K562 (cell line): Measurements from ENCODE around the gene CELA3B. TPM values are rescaled to one million over a fixed set of nuclear protein-coding genes. Genes with fewer than 3 reads are reported as not detected.
"Not testable (repeated sequence)": the region's sequence is repeated elsewhere in the genome, so short reads cannot be mapped to it uniquely, and the experiment has no call there.

Experiments
- ATAC-seq: fragments of 200-7000 bp; cut with Tn5 transposase; 3 replicates; pipeline ENCODE4 v1.9.1; 2020; ENCODE audit warnings: moderate library complexity
- BruUV-seq: library from RNA; stranded (reverse); fragments of 400-500 nt; replicated peaks from 2 replicates; lab custom pipeline; 2021; lab: Mats Ljungman, UMichigan
- CTCF ChIA-PET: fragments of 300-600 bp; formaldehyde crosslinking; extraction: SDS; loops from one replicate; lab custom pipeline; 2021; ENCODE audit warnings: low intra/inter-chr PET ratio; lab: Yijun Ruan, JAX
- POLR2A ChIA-PET: fragments of 300-600, 350-650 bp; sonication (Branson Sonifier 250); formaldehyde crosslinking; extraction: SDS; loops from one replicate; lab custom pipeline; 2021; ENCODE audit warnings: antibody characterized with exemption, inconsistent platforms; lab: Yijun Ruan, JAX
- DNase-seq, 4 experiments: peaks; one replicate each; pipeline versions ENCODE4 v3.0.0 to v3.0.0-alpha.2; 2011 to 2018; ENCODE audit warnings: low spot score in 3 of 4, mixed read lengths in 3 of 4; ENCODE audit errors: extremely low read depth in 1 of 4
- FAIRE-seq: peaks from 2 replicates; lab custom pipeline; 2011; peaks lifted over from hg19 to GRCh38; lab: Jason Lieb, UNC
- H2AFZ ChIP-seq: 2 replicates; pipeline ENCODE4 v1.6.0; 2011; ENCODE audit warnings: low read depth, low read length, control low read depth, inconsistent platforms
- H3K27ac ChIP-seq: fragments of 200-600 bp; 3 replicates; pipeline ENCODE4 v1.8.0; 2011; ENCODE audit warnings: low read depth, mild to moderate bottlenecking, control low read depth, inconsistent platforms, low read length, moderate library complexity, mixed read lengths; ENCODE audit errors: extremely low read depth
- H3K27me3 ChIP-seq, 2 experiments: fragments of 300-600 bp in 1 of 2; 2 replicates in 1 of 2; 3 replicates in 1 of 2; pipeline versions ENCODE4 v1.6.0 to v1.8.0; 2011; ENCODE audit warnings: inconsistent platforms in 2 of 2, low read length in 2 of 2, mild to moderate bottlenecking in 1 of 2, mixed read lengths in 1 of 2, moderate library complexity in 1 of 2; ENCODE audit not compliant: control insufficient read depth in 2 of 2, insufficient read depth in 2 of 2
- H3K36me3 ChIP-seq: fragments of 300-600 bp; 3 replicates; pipeline ENCODE4 v1.8.0; 2011; ENCODE audit warnings: mild to moderate bottlenecking, low read length, inconsistent platforms; ENCODE audit not compliant: control insufficient read depth, insufficient read depth
- H3K4me1 ChIP-seq, 2 experiments: fragments of 200-600 bp in 1 of 2; replicated peaks in 1 of 2; 2 replicates in 1 of 2; 3 replicates in 1 of 2; pipeline versions ENCODE4 v1.5.1 to v1.8.0; 2011; ENCODE audit warnings: inconsistent platforms in 2 of 2, low read length in 2 of 2, mild to moderate bottlenecking in 1 of 2, mixed read lengths in 1 of 2, moderate library complexity in 1 of 2; ENCODE audit not compliant: control insufficient read depth in 2 of 2, insufficient read depth in 2 of 2
- H3K4me2 ChIP-seq: 2 replicates; pipeline ENCODE4 v1.6.1; 2011; ENCODE audit warnings: low read length, control low read depth, inconsistent platforms, mixed read lengths; ENCODE audit not compliant: insufficient read depth
- H3K4me3 ChIP-seq: fragments of 200-600 bp; sonication (generic), shearing (Covaris generic); 2 replicates; pipeline ENCODE4 v1.5.1; 2016; ENCODE audit warnings: control low read depth, inconsistent platforms
- H3K79me2 ChIP-seq: fragments of 200-600 bp; 3 replicates; pipeline ENCODE4 v1.8.0; 2011; ENCODE audit warnings: low read length, inconsistent platforms; ENCODE audit not compliant: control insufficient read depth, insufficient read depth
- H3K9ac ChIP-seq, 2 experiments: 2 replicates each; pipeline versions ENCODE4 v1.6.0 to v1.6.1; 2011; ENCODE audit warnings: low read depth in 2 of 2, low read length in 2 of 2, control low read depth in 1 of 2, inconsistent platforms in 1 of 2, mild to moderate bottlenecking in 1 of 2, mixed read lengths in 1 of 2; ENCODE audit not compliant: insufficient read depth in 1 of 2
- H3K9me1 ChIP-seq: one replicate; pipeline ENCODE4 v1.6.0; 2011; ENCODE audit warnings: inconsistent platforms, mild to moderate bottlenecking, low read length, moderate library complexity; ENCODE audit not compliant: control insufficient read depth, insufficient read depth
- H3K9me3 ChIP-seq: replicated peaks from 2 replicates; pipeline ENCODE4 v1.5.1; 2011; ENCODE audit warnings: low read depth, low read length, inconsistent platforms; ENCODE audit not compliant: control insufficient read depth, insufficient read depth
- H4K20me1 ChIP-seq: replicated peaks from 2 replicates; pipeline ENCODE4 v1.6.1; 2011; ENCODE audit warnings: low read length, inconsistent platforms, mixed read lengths; ENCODE audit not compliant: control insufficient read depth, insufficient read depth
- FOXJ2 ChIP-seq: fragments of 200-800 bp; sonication (Bioruptor generic); IDR thresholded peaks from 2 replicates; pipeline ENCODE4 v1.6.1; 2016; ENCODE audit warnings: missing genetic modification characterization, missing compliant biosample characterization
- GABPB1 ChIP-seq: sonication (generic); formaldehyde crosslinking; IDR thresholded peaks from 2 replicates; pipeline ENCODE4 v1.8.0; 2022; ENCODE audit warnings: mild to moderate bottlenecking, missing genetic modification reagents
- PRMT5 ChIP-seq: sonication (generic); formaldehyde crosslinking; IDR thresholded peaks from 2 replicates; pipeline ENCODE4 v1.5.0; 2020; ENCODE audit warnings: missing genetic modification reagents
- RBM39 ChIP-seq: fragments of 200-400 bp; formaldehyde crosslinking; optimal IDR thresholded peaks from 2 replicates; pipeline ENCODE3; 2018; ENCODE audit warnings: low read depth, low read length
- TARDBP ChIP-seq: fragments of 450-650 bp; IDR thresholded peaks from 2 replicates; pipeline ENCODE4 v1.6.1; 2016
- TOE1 ChIP-seq, 2 experiments: fragments of 450-650 bp in 1 of 2; sonication (generic) in 1 of 2; formaldehyde crosslinking in 1 of 2; IDR thresholded peaks; 2 replicates each; pipeline versions ENCODE4 v1.7.1 to v1.8.0; 2016 to 2022; ENCODE audit warnings: borderline replicate concordance in 2 of 2, mild to moderate bottlenecking in 2 of 2, antibody characterized with exemption in 1 of 2, inconsistent platforms in 1 of 2, low read depth in 1 of 2, missing genetic modification reagents in 1 of 2, moderate library complexity in 1 of 2
- TSC22D4 ChIP-seq: fragments of 450-650 bp; IDR thresholded peaks from 2 replicates; pipeline ENCODE4 v1.6.1; 2016; ENCODE audit warnings: missing genetic modification characterization, missing biosample characterization, control low read depth
- ZNF57 ChIP-seq: fragments of 450-650 bp; formaldehyde crosslinking; IDR thresholded peaks from 2 replicates; pipeline ENCODE4 v1.4.0; 2020; ENCODE audit warnings: mild to moderate bottlenecking, moderate library complexity
- ZNF780A ChIP-seq: fragments of 250-450 bp; sonication (Bioruptor Pico); IDR thresholded peaks from 2 replicates; pipeline ENCODE4 v1.5.0; 2021; ENCODE audit warnings: mild to moderate bottlenecking
- ZZZ3 ChIP-seq: fragments of 450-650 bp; IDR thresholded peaks from 2 replicates; pipeline ENCODE4 v1.6.1; 2016; ENCODE audit warnings: antibody characterized with exemption, mild to moderate bottlenecking, moderate library complexity
- WGBS: fragments of 100-300 bp; shearing (Covaris generic); methylation state at CpG from one replicate; pipeline ENCODE4 v1.1.6; 2016; ENCODE audit warnings: low coverage, mixed read lengths; ENCODE audit not compliant: insufficient coverage; ENCODE audit errors: missing lambda C conversion rate; 5-methylcytosine and 5-hydroxymethylcytosine counted together
- in situ Hi-C: fragments of 300-500 bp; cut with MboI; formaldehyde crosslinking; loops from 4 replicates; pipeline ENCODE4 v1.15.0; 2018; ENCODE audit warnings: inconsistent platforms, mixed read lengths
- intact Hi-C: fragments of 100-400 bp; cut with micrococcal nuclease; formaldehyde crosslinking; loops from 2 replicates; pipeline ENCODE4 v1.14.2; 2022
- polyA plus RNA-seq, 8 experiments: library from polyadenylated mRNA; depleted of rRNA in 4 of 8; stranded (reverse) in 5 of 8; unstranded in 3 of 8; fragments of >200 nt; fragmentation: Nextera tagmentation in 2 of 8; fragmentation: Illumina TruSeq in 1 of 8; extraction: Ambion mirVana in 2 of 8; extraction: Trizol in 1 of 8; gene quantifications; 2 replicates each; pipeline versions ENCODE4 v1.2.1 to v1.2.3, GENCODE V29; 2011 to 2014; ENCODE audit warnings: inconsistent platforms in 1 of 8, missing spikeins in 1 of 8
- total RNA-seq, 7 experiments: library from RNA; depleted of rRNA in 6 of 7; stranded (reverse); fragments of >200 nt in 6 of 7; fragmentation: Illumina TruSeq in 2 of 7; extraction: Trizol in 2 of 7; gene quantifications; 2 replicates each; pipeline versions ENCODE4 v1.2.1 to v1.2.3, GENCODE V29; 2011 to 2021; ENCODE audit warnings: low replicate concordance in 1 of 7
- TF ChIP-seq, protein P1 (sequence below): fragments of 450-650 bp; IDR thresholded peaks from 2 replicates; pipeline ENCODE4 v1.6.1; 2017; ENCODE audit warnings: antibody characterized with exemption, mild to moderate bottlenecking
- TF ChIP-seq, protein P2 (sequence below): fragments of 250-450 bp; sonication (Bioruptor Pico); IDR thresholded peaks from 2 replicates; pipeline ENCODE4 v1.8.0; 2022; ENCODE audit warnings: inconsistent platforms, mild to moderate bottlenecking, moderate library complexity, borderline replicate concordance
- TF ChIP-seq, protein P3 (sequence below): sonication (generic); formaldehyde crosslinking; IDR thresholded peaks from 2 replicates; pipeline ENCODE4 v1.8.0; 2022; ENCODE audit warnings: missing genetic modification reagents, mild to moderate bottlenecking, borderline replicate concordance

The CELA3B gene
- total and polyA plus RNA-seq, 9 of the 15 experiments (the other 6 are each of a cell fraction or from before 2014, with no cell fraction given), result 3.1 TPM; not detected in 8

DNA sequence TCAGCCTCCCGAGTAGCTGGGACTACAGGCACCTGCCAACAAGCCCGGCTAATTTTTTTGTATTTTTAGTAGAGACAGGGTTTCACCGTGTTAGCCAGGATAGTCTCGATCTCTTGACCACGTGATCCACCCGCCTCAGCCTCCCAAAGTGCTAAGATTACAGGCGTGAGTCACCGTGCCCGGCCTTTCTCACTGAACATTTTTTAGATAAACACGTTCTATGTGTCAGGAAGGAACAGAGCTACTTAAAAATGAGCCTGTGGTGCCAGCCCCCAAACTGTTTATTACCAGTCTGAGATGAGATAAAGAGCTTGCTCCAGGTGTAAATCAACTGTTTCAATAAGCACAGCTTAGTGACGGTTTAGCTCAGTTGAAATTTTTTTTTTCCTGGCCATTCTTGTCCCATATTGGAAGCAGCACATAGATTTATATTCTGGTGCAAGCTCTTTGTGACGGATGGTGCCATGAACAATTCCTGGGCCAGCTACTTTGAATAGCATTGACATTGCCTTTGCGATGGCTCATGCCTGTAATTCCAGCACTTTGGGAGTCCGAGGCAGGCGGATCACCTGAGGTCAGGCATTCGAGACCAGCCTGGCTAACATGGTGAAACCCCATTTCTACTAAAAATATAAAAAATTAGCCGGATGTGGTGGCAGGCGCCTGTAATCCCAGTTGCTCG, 33.7 kb upstream of the CELA3B start (continued):
- TF ChIP-seq, protein P1, sequence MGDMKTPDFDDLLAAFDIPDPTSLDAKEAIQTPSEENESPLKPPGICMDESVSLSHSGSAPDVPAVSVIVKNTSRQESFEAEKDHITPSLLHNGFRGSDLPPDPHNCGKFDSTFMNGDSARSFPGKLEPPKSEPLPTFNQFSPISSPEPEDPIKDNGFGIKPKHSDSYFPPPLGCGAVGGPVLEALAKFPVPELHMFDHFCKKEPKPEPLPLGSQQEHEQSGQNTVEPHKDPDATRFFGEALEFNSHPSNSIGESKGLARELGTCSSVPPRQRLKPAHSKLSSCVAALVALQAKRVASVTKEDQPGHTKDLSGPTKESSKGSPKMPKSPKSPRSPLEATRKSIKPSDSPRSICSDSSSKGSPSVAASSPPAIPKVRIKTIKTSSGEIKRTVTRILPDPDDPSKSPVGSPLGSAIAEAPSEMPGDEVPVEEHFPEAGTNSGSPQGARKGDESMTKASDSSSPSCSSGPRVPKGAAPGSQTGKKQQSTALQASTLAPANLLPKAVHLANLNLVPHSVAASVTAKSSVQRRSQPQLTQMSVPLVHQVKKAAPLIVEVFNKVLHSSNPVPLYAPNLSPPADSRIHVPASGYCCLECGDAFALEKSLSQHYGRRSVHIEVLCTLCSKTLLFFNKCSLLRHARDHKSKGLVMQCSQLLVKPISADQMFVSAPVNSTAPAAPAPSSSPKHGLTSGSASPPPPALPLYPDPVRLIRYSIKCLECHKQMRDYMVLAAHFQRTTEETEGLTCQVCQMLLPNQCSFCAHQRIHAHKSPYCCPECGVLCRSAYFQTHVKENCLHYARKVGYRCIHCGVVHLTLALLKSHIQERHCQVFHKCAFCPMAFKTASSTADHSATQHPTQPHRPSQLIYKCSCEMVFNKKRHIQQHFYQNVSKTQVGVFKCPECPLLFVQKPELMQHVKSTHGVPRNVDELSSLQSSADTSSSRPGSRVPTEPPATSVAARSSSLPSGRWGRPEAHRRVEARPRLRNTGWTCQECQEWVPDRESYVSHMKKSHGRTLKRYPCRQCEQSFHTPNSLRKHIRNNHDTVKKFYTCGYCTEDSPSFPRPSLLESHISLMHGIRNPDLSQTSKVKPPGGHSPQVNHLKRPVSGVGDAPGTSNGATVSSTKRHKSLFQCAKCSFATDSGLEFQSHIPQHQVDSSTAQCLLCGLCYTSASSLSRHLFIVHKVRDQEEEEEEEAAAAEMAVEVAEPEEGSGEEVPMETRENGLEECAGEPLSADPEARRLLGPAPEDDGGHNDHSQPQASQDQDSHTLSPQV, result peak; percentile 85
- TF ChIP-seq TOE1 (IDR thresholded peaks at IDR 0.05; ENCODE audit: borderline replicate concordance), result peak; percentile 98
- not testable (repeated sequence) for TF ChIP-seq TOE1 (CRISPR knock-in tag; IDR thresholded peaks at IDR 0.05; ENCODE audit: borderline replicate concordance, low read depth)

DNA sequence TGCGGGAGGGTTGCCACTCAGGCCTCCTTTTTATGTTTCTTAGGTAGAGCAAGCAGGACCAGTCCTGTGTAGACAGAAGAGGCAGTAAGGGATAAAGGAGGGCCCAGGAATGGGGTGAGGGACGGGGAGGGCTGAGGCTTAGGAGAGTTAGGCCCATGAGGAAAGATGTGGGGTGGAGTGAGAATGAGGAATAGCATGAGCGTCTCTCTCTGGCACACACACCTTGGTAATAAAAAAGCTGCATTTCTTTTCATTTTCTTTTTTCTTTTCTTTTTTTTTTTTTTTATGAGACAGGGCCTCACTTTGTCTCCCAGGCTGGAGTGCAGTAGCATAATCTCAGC, 32.1 kb upstream of the CELA3B start:
- in situ Hi-C loops, result no loop called here
- Histone ChIP-seq H3K9me3 (no peaks in the 10 kb centered on the region), H3K27me3 (no peaks in the 10 kb centered on the region), H3K4me3 (no peak overlapping the region), H3K9ac (no peak overlapping the region), H3K9me1 (no peaks in the 10 kb centered on the region), H3K79me2 (no peaks in the 10 kb centered on the region), H3K36me3 (no peaks in the 10 kb centered on the region), H4K20me1 (no peaks in the 10 kb centered on the region), H2AFZ (no peak overlapping the region), H3K4me2 (no peak overlapping the region), H3K27ac (no peak overlapping the region), H3K4me1 (peaks cover 28 to 29% of the 10 kb centered on the region in 2 experiments)
- WGBS, result 72% methylated on average over 3 of the region's 3 CpGs
- ATAC-seq (no peak), FAIRE-seq (no peak), DNase-seq (no peak)
- intact Hi-C loops, result no loop called here
- POLR2A ChIA-PET, result interaction anchor here (0.6 kb wide), 2 partner anchors 278 to 1035 kb away, joined by 3 read pairs; no protein-coding TSS in a partner anchor
- BruUV-seq, result no TSS peak
- CTCF ChIA-PET, result no interaction called here
- no peak for TF ChIP-seq TSC22D4 (tag)
- no peak for TF ChIP-seq RBM39
- no peak for TF ChIP-seq ZNF780A
- TF ChIP-seq TARDBP, result no peak
- TF ChIP-seq PRMT5 (CRISPR knock-in tag), result no peak
- no peak for TF ChIP-seq FOXJ2
- TF ChIP-seq, protein P2, sequence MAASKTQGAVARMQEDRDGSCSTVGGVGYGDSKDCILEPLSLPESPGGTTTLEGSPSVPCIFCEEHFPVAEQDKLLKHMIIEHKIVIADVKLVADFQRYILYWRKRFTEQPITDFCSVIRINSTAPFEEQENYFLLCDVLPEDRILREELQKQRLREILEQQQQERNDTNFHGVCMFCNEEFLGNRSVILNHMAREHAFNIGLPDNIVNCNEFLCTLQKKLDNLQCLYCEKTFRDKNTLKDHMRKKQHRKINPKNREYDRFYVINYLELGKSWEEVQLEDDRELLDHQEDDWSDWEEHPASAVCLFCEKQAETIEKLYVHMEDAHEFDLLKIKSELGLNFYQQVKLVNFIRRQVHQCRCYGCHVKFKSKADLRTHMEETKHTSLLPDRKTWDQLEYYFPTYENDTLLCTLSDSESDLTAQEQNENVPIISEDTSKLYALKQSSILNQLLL (CRISPR knock-in tag), result no peak
- no peak for TF ChIP-seq GABPB1 (CRISPR knock-in tag)
- TF ChIP-seq ZZZ3, result no peak
- no peak for TF ChIP-seq ZNF57 (CRISPR knock-in tag)
- TF ChIP-seq, protein P3, sequence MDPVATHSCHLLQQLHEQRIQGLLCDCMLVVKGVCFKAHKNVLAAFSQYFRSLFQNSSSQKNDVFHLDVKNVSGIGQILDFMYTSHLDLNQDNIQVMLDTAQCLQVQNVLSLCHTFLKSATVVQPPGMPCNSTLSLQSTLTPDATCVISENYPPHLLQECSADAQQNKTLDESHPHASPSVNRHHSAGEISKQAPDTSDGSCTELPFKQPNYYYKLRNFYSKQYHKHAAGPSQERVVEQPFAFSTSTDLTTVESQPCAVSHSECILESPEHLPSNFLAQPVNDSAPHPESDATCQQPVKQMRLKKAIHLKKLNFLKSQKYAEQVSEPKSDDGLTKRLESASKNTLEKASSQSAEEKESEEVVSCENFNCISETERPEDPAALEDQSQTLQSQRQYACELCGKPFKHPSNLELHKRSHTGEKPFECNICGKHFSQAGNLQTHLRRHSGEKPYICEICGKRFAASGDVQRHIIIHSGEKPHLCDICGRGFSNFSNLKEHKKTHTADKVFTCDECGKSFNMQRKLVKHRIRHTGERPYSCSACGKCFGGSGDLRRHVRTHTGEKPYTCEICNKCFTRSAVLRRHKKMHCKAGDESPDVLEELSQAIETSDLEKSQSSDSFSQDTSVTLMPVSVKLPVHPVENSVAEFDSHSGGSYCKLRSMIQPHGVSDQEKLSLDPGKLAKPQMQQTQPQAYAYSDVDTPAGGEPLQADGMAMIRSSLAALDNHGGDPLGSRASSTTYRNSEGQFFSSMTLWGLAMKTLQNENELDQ (CRISPR knock-in tag), result no peak
